22Rv1 (cell line): ENCODE results near the gene KIAA1958.

Source experiments
- H3K27ac ChIP-seq: fragments of 450-650 bp; 2 replicates; pipeline ENCODE4 v1.5.1; 2017
- CTCF ChIP-seq: fragments of 450-650 bp; IDR thresholded peaks from 2 replicates; pipeline ENCODE4 v1.5.1; 2017; ENCODE audit warnings: mild to moderate bottlenecking
- ZFX ChIP-seq: fragments of 450-650 bp; IDR thresholded peaks from 2 replicates; pipeline ENCODE4 v1.6.1; 2017; ENCODE audit warnings: antibody characterized with exemption, borderline replicate concordance

Gene KIAA1958

DNA sequence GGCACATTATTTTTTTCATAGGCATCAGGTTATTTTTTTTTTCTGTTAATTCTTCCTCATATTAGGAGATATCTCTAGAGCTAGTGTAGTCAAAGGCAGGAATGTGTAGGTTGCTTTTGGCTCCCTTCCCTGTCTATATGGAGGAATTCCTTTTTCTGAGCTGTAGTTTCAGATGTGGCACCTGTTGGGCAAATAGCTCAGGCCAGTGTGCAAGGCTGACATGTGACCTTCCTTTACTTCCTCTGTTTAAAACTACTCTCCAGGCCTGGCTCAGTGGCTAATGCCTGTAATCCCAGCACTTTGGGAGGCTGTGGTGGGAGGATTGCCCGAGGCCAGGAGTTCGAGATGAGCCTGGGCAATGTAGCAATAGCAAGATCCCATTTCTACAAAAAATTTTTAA, 40.5 kb upstream of the KIAA1958 start:
- TF ChIP-seq CTCF: no peak
- no peak for TF ChIP-seq ZFX
- H3K27ac ChIP-seq: no peak overlapping the region

DNA sequence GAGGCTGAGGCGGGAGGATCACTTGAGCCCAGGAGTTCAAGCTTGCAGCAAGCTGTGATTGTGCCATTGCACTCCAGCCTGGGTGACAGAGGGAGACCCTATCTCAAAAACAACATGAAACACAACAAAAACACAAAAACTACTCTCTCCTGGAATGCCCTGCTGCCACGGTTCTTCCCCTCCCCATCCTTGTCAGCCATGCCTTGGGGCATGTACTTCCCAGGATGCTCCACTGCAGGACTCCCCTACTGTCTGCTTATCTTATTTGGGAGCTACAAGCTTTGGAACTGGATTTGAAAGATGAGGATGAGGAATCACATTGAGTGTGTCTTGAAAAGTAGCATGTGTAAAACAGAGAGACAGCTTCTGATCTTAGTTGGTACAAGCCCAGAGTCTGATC, 40.1 kb upstream of the KIAA1958 start:
- H3K27ac ChIP-seq: no peak overlapping the region

DNA sequence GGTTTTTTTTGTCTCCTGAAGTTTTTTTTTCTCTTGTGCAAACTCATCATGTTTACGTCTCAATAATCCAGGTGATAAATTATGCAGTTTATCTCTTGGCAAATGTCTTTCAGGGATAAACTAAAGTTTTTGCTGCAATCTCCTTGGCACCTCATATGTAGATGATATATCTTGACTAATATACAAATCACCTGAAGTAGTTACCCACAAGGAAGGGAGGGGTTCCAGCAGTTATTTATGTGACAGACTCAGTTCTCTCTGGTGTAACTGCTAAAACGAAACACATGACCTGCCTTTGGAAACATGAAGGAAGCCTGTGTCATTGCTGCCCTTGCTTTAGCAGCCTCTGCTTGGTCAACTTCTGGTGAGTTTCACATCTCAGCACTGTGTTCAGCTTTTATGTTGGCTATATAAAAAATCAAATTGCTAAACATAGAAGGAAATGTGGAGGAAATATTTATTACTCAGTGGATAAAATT, 39.3 kb upstream of the KIAA1958 start:
- H3K27ac ChIP-seq: no peak overlapping the region
- no peak for TF ChIP-seq ZFX
- no peak for TF ChIP-seq CTCF

More for the DNA sequence above, 40.1 kb upstream of the KIAA1958 start:
- no peak for TF ChIP-seq CTCF

GRCh38 chr9:112462855-112463254, 23.8 kb upstream of the KIAA1958 start:
- no peak for TF ChIP-seq CTCF
- TF ChIP-seq ZFX: no peak
- no peak overlapping the region for H3K27ac ChIP-seq

DNA sequence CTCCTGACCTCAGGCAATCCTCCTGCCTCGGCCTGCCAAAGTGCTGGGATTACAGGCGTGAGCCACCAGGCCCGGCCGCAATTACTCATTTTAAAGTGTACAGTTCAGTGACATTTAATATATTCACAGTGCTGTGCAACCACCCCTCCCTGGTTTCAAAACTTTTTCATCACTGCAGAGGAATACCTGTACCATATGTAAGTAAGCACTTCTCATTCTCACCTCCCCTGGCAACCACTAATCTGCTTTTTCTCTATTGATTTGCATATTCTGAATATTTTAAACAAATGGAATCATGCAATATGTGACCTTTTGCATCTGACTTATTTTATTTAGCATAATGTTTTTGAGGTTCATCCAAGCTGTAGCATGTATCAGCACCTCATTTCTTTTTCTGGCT, 21.3 kb upstream of the KIAA1958 start:
- TF ChIP-seq CTCF: no peak
- no peak for TF ChIP-seq ZFX
- no peak overlapping the region for H3K27ac ChIP-seq

DNA sequence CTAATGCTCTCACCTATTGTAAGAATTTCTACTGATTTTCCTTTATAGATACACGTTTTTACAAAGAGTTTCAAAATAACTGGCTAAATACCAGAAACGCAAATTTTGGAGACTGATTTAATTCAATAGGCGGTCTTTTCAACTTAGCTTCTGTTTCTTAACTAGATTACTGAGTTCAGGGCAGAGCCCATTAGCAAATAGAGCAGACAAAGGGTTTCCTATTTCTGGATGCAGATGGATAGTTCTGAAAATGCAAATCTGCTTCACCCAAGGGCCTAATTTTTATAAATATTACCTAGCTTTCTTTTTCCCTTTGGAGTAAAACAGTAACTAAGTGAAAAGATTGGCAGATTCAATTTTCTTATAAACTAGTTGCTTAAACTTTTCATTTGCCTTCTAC, 13.6 kb upstream of the KIAA1958 start:
- no peak for TF ChIP-seq ZFX
- no peak for TF ChIP-seq CTCF
- H3K27ac ChIP-seq: no peak overlapping the region

- no peak overlapping the region for H3K27ac ChIP-seq
- TF ChIP-seq ZFX (no peak), CTCF (no peak)
Measured at GRCh38 chr9:112473986-112474385, 12.6 kb upstream of the KIAA1958 start.
